Fibroblast of villous mesenchyme (primary cell): ENCODE data around the gene PFDN1. TPM values are rescaled to one million over a fixed set of nuclear protein-coding genes. Genes with fewer than 3 reads are reported as not detected.
"Not testable (repeated sequence)": the region's sequence is repeated elsewhere in the genome, so short reads cannot be mapped to it uniquely, and the experiment has no call there.

ENCODE experiments used
- DNase-seq: peaks from one replicate; pipeline ENCODE4 v3.0.0-alpha.2; 2010; ENCODE audit warnings: low read depth
- H3K4me3 ChIP-seq: 2 replicates; pipeline ENCODE4 v1.5.1; 2011; ENCODE audit warnings: low read depth, mild to moderate bottlenecking, low read length
- CTCF ChIP-seq: IDR thresholded peaks from 2 replicates; pipeline ENCODE4 v1.5.1; 2012; ENCODE audit warnings: low read depth, mild to moderate bottlenecking, low read length; ENCODE audit not compliant: insufficient read depth
- total RNA-seq: library from RNA; depleted of rRNA; stranded (reverse); fragments of >200 nt; gene quantifications from 2 replicates; pipeline ENCODE4 v1.2.3, GENCODE V29; 2012

PFDN1 gene
- total RNA-seq, 1 donor, result 69.1 TPM

- DNase-seq, result no peak
- TF ChIP-seq CTCF, result no peak
- no peak overlapping the region for H3K4me3 ChIP-seq
Observed at GRCh38 chr5:140213370-140213983, 89.4 kb downstream of the PFDN1 start.

DNA sequence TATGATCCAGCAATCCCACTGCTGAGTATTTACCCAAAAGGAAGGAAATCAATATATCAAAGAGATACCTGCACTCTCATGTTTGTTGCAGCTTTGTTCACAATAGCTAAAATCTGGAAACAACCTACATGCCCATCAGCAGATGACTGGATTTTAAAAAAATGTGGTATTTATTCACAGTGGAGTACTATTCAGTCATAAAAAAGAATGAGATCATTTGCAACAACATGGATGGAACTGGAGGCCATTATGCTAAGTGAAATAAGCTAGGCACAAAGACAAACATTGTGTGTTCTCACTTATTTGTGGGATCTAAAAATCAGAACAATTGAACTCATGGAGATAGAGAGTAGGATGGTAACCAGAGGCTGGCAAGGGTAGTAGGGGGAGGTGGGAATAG lies 94.8 kb downstream of the PFDN1 start:
- TF ChIP-seq CTCF, result no peak
- DNase-seq, result no peak
- H3K4me3 ChIP-seq, result no peak overlapping the region

DNA sequence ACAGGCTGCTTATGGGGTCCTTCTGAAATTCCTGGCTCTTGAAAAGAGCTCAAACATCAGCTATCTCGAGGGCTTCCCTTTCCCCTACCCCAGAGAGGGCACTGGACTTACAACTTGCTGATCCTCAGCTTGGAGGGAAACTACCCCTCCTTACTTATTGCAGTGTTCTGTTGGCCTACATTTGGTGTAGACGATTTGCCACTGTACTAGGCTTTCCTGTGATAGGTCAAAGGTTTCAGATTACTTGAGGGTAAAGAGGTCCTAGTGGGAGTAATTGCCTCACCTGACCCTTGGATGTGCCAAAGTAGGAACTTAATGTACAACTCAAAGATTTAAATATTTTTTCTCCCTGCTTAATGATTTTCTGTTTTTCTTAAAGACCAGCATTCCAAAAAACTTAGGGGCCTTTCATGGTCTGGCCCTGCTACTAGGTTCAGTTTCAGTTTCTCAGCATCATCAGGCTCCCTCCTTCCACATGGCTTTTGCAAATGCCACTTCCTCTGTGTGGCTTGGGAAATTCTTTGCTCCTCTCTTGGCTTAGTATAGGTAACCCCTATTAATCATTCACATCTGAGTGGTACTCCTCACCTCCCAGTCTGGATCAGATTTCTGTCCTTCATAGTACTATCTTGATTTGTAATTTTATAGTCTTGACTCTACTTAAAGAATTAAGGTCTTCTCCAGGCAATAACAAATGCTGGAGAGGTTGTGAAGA lies 95.5 kb downstream of the PFDN1 start:
- no peak for TF ChIP-seq CTCF
- no peak overlapping the region for H3K4me3 ChIP-seq
- no peak for DNase-seq

DNA sequence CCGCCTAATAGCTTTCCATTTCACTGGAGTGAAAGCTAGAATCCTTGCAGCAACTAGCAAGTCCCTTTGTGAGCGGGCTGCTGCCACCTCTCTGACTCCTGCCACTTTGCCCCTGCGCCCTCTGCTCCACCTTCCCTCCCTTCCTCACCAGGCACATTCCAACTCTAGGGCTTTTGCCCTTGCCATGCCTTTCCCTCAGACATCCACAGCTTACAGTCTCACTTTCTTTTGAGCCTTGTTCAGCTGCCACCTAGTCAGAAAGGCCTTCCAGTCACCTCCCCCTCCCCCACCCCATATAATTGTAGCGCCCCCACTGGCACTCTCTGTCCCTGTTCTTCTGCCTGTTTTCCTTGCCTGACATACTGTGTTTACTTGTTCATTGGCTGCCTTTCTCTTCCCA lies 96.9 kb downstream of the PFDN1 start:
- H3K4me3 ChIP-seq, result no peak overlapping the region
- TF ChIP-seq CTCF, result no peak
- no peak for DNase-seq

GRCh38 chr5:140205216-140205615 lies 97.7 kb downstream of the PFDN1 start:
- no peak for TF ChIP-seq CTCF
- DNase-seq, result no peak
- H3K4me3 ChIP-seq, result no peak overlapping the region

GRCh38 chr5:140202610-140203009 lies 100.3 kb downstream of the PFDN1 start:
- DNase-seq, result no peak
- TF ChIP-seq CTCF, result no peak
- no peak overlapping the region for H3K4me3 ChIP-seq

DNA sequence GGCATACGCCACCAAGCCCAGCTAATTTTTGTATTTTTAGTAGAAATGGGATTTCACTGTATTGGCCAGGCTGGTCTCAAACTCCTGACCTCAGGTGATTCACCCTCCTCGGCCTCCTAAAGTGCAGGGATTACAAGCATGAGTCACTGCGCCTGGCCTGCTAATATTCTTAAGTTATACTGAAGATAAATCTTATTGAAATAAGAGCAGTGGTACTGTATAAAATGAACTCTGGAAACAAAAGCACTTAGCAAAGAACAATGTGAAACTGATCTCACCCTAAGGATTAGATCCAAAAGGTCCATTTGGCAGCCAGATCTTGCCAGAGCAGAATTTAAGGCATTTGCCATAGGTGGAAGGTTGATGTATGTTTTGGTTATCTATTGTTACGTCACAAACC lies 100.8 kb downstream of the PFDN1 start:
- TF ChIP-seq CTCF, result no peak
- no peak overlapping the region for H3K4me3 ChIP-seq
- no peak for DNase-seq

- not testable (repeated sequence) for H3K4me3 ChIP-seq, DNase-seq
Observed at GRCh38 chr5:140198915-140199314, 104.0 kb downstream of the PFDN1 start.
